NCI-H460 (cell line): ENCODE data around the gene RNF157. TPM values are rescaled to one million over a fixed set of nuclear protein-coding genes. Genes with fewer than 3 reads are reported as not detected.

Source experiments
- DNase-seq: peaks from one replicate; pipeline ENCODE4 v3.0.0-alpha.2; 2016; ENCODE audit warnings: low read depth; ENCODE audit errors: extremely low read depth
- polyA plus RNA-seq: library from polyadenylated mRNA; depleted of rRNA; stranded (reverse); fragments of >200 nt; gene quantifications from 2 replicates; pipeline ENCODE4 v1.2.3, GENCODE V29; 2014; cell fraction: nucleus; rRNA removed
- total RNA-seq: library from RNA; depleted of rRNA; stranded (reverse); fragments of >200 nt; shearing (Covaris generic); gene quantifications from 2 replicates; pipeline ENCODE4 v1.2.3, GENCODE V29; 2014; rRNA removed

Gene RNF157
- 1.3 and 1.9 TPM in 2 replicates for total RNA-seq
- polyA plus RNA-seq, result 3.3 and 4.4 TPM in 2 replicates

GRCh38 chr17:76240461-76241203 lies at the start of gene RNF157:
TSS of gene RNF157 (minus strand) at chr17:76240493. CDS start at chr17:76240240, 253 bp downstream.
- DNase-seq, result no peak

- DNase-seq, result no peak
Observed at GRCh38 chr17:76281573-76282371, 41.5 kb upstream of the RNF157 start.

- DNase-seq, result no peak
Observed at GRCh38 chr17:76280650-76281049, 40.4 kb upstream of the RNF157 start.

- DNase-seq, result no peak
Observed at GRCh38 chr17:76279742-76280287, 39.5 kb upstream of the RNF157 start.

- DNase-seq, result peak; percentile 77
Observed at GRCh38 chr17:76278952-76279741, 38.9 kb upstream of the RNF157 start.

GRCh38 chr17:76278268-76278908 lies 38.1 kb upstream of the RNF157 start:
- DNase-seq, result no peak

GRCh38 chr17:76277300-76278267 lies 37.3 kb upstream of the RNF157 start:
- DNase-seq, result no peak

- DNase-seq, result no peak
Observed at GRCh38 chr17:76276461-76277299, 36.4 kb upstream of the RNF157 start.

- no peak for DNase-seq
Observed at GRCh38 chr17:76276069-76276431, 35.8 kb upstream of the RNF157 start.

- DNase-seq, result no peak
Observed at GRCh38 chr17:76275382-76276068, 35.2 kb upstream of the RNF157 start.

- DNase-seq, result no peak
Observed at GRCh38 chr17:76274112-76274956, 34.0 kb upstream of the RNF157 start.

GRCh38 chr17:76273445-76274111 lies 33.3 kb upstream of the RNF157 start:
- no peak for DNase-seq

- DNase-seq, result no peak
Observed at GRCh38 chr17:76272541-76273444, 32.5 kb upstream of the RNF157 start.

GRCh38 chr17:76271669-76272540 lies 31.6 kb upstream of the RNF157 start:
- DNase-seq, result no peak
